GM18507 (cell line): ENCODE results near the gene CCN6.
"Not testable (repeated sequence)": the region's sequence is repeated elsewhere in the genome, so short reads cannot be mapped to it uniquely, and the experiment has no call there.

ENCODE experiments used
- DNase-seq: peaks from one replicate; pipeline ENCODE4 v3.0.0; 2011; ENCODE audit warnings: low read depth; ENCODE audit not compliant: insufficient read length; ENCODE audit errors: extremely low spot score
- FAIRE-seq: peaks from 2 replicates; lab custom pipeline; 2011; peaks lifted over from hg19 to GRCh38; lab: Jason Lieb, UNC

CCN6 gene

DNA sequence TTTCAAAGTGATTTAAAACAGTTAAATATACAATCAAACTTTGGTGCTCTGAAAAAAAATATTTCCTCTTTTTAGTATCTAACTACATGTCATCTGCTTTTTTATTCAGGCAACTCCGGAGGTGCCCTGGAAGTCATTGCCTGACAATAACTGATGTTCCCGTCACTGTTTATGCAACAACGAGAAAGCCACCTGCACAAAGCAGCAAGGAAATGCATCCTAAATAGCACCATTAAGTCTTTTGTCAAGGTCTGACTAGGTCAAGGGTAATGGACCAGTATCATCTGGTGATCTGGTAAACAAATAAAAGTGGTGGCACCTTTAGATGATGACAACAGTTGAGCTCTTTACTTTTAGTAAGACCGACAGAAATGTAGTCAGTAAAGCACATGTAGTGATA, 46.7 kb downstream of the CCN6 start:
- FAIRE-seq (no peak), DNase-seq (no peak)

DNA sequence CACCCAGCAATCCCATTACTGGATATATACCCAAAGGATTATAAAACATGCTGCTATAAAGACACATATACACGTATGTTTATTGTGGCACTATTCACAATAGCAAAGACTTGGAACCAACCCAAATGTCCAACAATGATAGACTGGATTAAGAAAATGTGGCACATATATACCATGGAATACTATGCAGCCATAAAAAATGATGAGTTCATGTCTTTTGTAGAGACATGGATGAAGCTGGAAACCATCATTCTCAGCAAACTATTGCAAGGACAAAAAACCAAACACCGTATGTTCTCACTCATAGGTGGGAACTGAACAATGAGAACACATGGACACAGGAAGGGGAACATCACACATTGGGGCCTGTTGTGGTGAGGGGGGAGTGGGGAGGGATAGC, 52.1 kb downstream of the CCN6 start:
- FAIRE-seq, DNase-seq: not testable (repeated sequence)

DNA sequence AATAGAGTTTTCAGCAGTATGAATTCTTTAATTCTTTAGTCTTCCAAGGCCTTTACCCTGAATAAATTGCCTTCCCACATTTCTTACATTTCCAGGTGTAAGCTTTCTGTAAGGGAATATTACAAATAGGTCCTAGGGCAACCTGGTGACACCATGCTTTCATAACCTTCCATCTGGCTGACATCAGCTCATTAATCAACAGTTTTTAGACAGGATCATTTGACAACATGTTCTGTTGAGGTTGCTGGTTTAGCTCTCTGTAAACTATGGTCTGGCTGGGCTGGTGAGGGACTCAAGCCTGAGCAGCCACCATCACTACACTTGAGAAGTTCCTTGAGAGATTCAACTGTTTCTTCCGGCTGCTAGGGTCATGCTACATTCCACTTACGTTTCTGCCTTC, 52.7 kb downstream of the CCN6 start:
- no peak for DNase-seq
- no peak for FAIRE-seq

DNA sequence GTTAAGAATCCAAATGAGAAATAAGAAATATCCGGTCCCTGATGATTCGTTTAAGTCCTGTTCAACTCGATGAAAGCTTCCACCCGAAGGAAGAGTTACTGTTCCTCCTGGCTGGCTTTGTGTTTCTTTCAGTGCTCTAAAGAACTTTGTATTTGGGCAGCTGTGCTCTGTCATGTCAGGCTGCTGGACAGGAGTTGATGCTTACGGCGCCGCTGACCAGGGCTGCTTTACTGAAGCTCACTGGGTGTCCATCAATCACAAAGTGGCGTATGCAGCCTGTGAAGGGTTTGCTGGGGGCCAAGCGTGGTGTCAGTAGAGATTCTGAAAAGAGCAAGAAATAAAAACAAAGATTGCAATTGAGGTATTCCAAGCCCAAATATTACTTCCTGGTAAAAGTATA, 55.4 kb downstream of the CCN6 start:
- FAIRE-seq (no peak), DNase-seq (no peak)

DNA sequence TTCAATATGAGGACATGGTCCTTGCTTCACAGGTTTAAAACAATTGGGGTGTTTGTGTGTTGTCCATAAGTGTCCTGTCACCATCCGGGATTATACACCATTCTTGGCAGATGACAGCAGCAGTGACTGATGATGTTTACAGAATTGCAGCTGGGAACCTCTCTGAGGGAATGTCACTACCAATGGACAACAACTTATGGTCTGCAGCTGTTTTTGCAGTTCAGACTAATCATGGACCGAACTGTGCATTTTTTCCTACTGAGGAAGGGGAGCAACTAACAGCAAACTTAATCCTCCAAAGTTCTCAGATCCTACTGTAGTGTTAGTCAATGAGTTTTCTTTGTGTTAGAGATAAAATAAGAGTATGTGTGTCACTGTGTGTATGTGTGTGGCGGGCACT, 59.5 kb downstream of the CCN6 start:
- no peak for FAIRE-seq
- no peak for DNase-seq

- FAIRE-seq (no peak), DNase-seq (no peak)
Observed at GRCh38 chr6:112113918-112114317, 60.0 kb downstream of the CCN6 start.

DNA sequence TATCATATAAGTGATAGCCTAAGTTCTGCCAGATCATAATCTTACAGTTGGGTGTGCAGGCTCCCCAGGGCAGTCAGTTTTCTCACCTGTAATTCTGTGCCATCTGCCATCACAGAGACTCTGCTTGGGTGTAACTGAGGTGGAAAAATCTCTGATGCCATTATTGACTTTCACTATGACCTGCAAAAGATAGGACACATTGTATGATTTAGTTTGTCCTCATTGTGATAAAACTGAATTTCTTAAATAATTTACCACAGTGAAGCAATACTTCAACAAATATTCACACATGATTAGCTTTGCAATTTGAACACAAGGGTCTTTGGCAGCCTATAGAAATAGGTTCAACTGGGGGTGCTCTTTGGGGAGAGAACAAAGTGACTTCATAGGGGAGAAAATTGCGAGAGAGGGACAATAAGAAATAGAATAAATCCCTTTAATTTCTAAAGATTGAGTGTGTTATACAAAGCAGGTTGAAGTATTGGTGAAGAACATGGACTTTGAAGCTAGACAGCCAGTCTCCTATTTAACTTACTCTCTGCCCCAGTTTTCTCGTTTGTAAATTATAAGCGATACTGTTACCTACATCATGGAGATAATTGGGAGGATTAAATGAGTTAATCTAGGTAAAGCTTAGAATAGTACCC, 60.8 kb downstream of the CCN6 start:
- DNase-seq, result no peak
- FAIRE-seq, result no peak

DNA sequence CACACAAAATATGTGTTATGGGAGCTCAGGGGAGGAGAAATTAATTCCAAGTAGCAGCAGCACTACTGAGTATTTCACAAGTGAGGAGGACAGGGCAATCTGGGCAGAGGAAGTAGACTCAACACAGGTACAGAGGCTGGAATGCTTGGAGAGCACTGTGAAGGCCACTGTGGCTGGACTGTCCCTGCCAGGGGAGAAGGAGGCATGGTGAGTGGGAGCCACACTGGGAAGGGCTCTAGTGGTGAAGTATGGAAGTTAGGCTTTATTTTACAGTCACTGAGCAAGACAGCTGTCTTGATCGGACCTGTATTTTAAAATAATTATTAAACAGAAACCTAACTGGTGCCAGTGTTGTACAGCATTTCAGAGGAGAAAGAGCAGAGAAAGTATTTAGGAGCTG, 62.3 kb downstream of the CCN6 start:
- DNase-seq (no peak), FAIRE-seq (no peak)

DNA sequence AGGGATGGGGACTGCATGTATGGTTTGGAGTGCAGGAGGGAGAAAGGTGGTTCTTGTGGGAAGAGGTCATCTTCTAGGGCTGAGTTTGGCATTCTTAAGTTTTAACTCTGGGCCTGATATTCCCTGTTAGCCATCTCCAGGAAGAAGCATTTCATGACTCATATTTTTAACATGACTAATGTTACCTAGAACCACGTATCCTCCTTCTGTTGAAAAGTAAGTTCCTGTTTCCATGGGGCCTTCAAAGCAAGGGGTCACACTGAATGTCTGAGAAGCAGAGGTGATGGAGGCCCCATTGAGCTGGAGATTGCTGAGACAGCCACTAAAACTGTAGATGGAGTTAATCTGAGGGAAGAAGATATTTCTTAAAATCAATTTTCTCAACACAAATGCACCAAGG, 63.6 kb downstream of the CCN6 start:
- DNase-seq (no peak), FAIRE-seq (no peak)

- FAIRE-seq (no peak), DNase-seq (no peak)
Observed at GRCh38 chr6:112118034-112118433, 64.1 kb downstream of the CCN6 start.
